ENCODE results near the gene KIAA1671. TPM values are rescaled to one million over a fixed set of nuclear protein-coding genes. Genes with fewer than 3 reads are reported as not detected.

The KIAA1671 gene
- polyA plus RNA-seq, 1 of the 3 experiments (the other 2 are of a cell fraction), result 7.4 TPM

DNA sequence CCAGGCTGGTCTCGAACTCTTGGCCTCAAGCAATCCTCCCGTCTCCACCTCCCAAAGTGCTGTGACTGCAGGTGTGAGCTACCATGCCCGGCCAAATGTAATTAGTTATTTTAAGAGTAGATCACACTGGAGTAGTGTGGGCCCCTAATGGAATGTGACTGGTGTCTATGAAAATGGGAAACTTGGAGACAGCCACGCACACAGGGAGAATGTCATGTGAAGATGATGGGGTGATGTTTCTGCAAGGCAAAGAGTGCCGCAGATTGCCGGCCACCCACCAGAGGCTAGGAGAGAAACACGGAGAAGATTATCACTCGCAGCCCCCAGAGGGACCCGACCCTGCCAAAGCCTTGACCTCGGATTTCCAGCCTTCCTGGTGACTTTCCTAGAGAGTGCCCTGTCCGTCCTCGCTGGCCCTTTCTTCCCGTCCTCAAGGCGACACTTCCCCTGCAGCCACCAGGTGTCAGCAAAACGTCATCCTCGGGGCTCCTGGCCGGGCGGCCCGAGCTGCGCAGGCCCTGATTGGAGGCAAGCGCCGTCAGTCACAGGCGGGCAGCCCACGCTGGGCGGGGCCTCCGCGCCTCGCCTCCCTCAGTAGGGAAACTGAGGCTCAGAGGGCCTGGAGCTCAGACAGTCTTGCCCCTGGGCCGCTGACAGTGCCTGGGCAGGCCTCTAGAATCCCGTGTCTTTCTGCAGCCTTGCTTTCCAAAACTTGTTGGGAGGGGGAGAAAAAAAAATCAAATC lies 283.2 kb downstream of the KIAA1671 start (continued):
- TF ChIP-seq POLR2AphosphoS5 (IDR thresholded peaks at IDR 0.05; ENCODE audit: low read depth, low read length) (no peak), NRF1 (IDR thresholded peaks at IDR 0.05; ENCODE audit: low read depth, low read length) (peak; percentile 43), MEF2A (IDR thresholded peaks at IDR 0.05; ENCODE audit: borderline replicate concordance, low read depth) (no peak), SIN3A (IDR thresholded peaks at IDR 0.05; ENCODE audit: borderline replicate concordance, low read depth, low read length) (no peak), RCOR1 (IDR thresholded peaks at IDR 0.05; ENCODE audit: low read length) (no peak)
- TF ChIP-seq, protein P1, sequence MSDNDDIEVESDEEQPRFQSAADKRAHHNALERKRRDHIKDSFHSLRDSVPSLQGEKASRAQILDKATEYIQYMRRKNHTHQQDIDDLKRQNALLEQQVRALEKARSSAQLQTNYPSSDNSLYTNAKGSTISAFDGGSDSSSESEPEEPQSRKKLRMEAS (IDR thresholded peaks at IDR 0.05; ENCODE audit: low read depth), result no peak
- TF ChIP-seq, protein P2, sequence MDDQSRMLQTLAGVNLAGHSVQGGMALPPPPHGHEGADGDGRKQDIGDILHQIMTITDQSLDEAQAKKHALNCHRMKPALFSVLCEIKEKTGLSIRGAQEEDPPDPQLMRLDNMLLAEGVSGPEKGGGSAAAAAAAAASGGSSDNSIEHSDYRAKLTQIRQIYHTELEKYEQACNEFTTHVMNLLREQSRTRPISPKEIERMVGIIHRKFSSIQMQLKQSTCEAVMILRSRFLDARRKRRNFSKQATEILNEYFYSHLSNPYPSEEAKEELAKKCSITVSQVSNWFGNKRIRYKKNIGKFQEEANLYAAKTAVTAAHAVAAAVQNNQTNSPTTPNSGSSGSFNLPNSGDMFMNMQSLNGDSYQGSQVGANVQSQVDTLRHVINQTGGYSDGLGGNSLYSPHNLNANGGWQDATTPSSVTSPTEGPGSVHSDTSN (IDR thresholded peaks at IDR 0.05), result peak; percentile 100
- TF ChIP-seq, protein P3, sequence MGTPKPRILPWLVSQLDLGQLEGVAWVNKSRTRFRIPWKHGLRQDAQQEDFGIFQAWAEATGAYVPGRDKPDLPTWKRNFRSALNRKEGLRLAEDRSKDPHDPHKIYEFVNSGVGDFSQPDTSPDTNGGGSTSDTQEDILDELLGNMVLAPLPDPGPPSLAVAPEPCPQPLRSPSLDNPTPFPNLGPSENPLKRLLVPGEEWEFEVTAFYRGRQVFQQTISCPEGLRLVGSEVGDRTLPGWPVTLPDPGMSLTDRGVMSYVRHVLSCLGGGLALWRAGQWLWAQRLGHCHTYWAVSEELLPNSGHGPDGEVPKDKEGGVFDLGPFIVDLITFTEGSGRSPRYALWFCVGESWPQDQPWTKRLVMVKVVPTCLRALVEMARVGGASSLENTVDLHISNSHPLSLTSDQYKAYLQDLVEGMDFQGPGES (IDR thresholded peaks at IDR 0.05; ENCODE audit: low read depth, low read length), result peak; percentile 71

DNA sequence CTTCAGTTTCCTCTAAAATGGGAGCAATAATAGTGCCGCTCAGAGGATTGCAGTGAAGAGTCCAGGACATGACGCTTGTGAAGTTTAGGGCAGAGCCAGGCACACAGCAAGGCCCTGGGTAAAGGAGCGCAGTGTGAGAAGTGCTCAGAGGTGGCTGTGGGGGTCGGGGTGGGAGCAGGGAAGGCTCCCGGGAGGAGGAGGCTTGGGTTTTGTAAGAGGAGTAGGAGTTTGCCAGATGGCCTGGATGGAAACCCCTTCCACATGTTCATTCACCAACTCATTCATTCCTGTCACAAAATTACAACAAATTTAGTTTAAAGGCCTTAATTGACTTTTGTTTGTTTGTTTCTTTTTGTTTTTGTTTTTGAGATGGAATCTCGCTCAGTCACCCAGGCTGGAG lies 283.9 kb downstream of the KIAA1671 start:
- H4K20me1 ChIP-seq (ENCODE audit: insufficient read depth), result no peaks in the 10 kb centered on the region
- no peak for TF ChIP-seq FOXM1 (IDR thresholded peaks at IDR 0.05; ENCODE audit: low read depth)
- TF ChIP-seq RXRA (IDR thresholded peaks at IDR 0.05; ENCODE audit: borderline replicate concordance, low read depth), result no peak
- TF ChIP-seq, protein P1 (IDR thresholded peaks at IDR 0.05; ENCODE audit: low read depth), result no peak
- no peak for TF ChIP-seq CHD2 (IDR thresholded peaks at IDR 0.05; ENCODE audit: low read length, partially characterized antibody)
- TF ChIP-seq, protein P3 (IDR thresholded peaks at IDR 0.05; ENCODE audit: low read depth, low read length), result no peak
- TF ChIP-seq NRF1 (IDR thresholded peaks at IDR 0.05; ENCODE audit: low read depth, low read length), result no peak
- no peak for TF ChIP-seq JUND (IDR thresholded peaks at IDR 0.05)
- TF ChIP-seq EZH2phosphoT487 (IDR thresholded peaks at IDR 0.05; ENCODE audit: borderline replicate concordance, low read depth), result no peak
- no peak for TF ChIP-seq GABPA (IDR thresholded peaks at IDR 0.05; ENCODE audit: low read depth)
- no peak for TF ChIP-seq FOSL2 (IDR thresholded peaks at IDR 0.05; ENCODE audit: borderline replicate concordance, low read depth)
- no peak for TF ChIP-seq EP300 (IDR thresholded peaks at IDR 0.05; ENCODE audit: borderline replicate concordance in 1 of 2, low read depth in 1 of 2, low read length in 1 of 2)
- no peak for TF ChIP-seq MXI1 (IDR thresholded peaks at IDR 0.05; ENCODE audit: low read depth, low read length)
- TF ChIP-seq TAF1 (IDR thresholded peaks at IDR 0.05; ENCODE audit: borderline replicate concordance, low read depth, low read length), result no peak
- H3K36me3 ChIP-seq (replicated peaks in 1 of 2; ENCODE audit: control insufficient read depth in 1 of 2, insufficient read depth in 2 of 2, low read length in 1 of 2), result no peaks in the 10 kb centered on the region
- no peaks in the 10 kb centered on the region for H3K79me2 ChIP-seq (ENCODE audit: insufficient read depth)
- H3K9me3 ChIP-seq, result no peaks in the 10 kb centered on the region
- H3K4me1 ChIP-seq (ENCODE audit: control insufficient read depth in 1 of 2, insufficient read depth in 2 of 2, low read depth in 1 of 2, low read length in 1 of 2), result peaks cover 0 to 4% of the 10 kb centered on the region in 2 experiments; a peak in 1 of 4 replicates
- ChIA-PET POLR2A (no interaction called here), CTCF (interaction anchor here (0.6 to 3.9 kb wide), 32 partner anchors 10 to 1099 kb away, joined by 3 to 52 read pairs (median 4); partner anchors contain the start of gene CRYBB3)
- peak overlapping the region in 1 of 2 experiments; percentile 38; a peak in 1 of 4 replicates for H3K4me3 ChIP-seq (ENCODE audit: low read depth in 2 of 2, low read length in 1 of 2)
- H3K27me3 ChIP-seq (ENCODE audit: insufficient read depth), result no peaks in the 10 kb centered on the region
- no peaks in the 10 kb centered on the region for H3F3A ChIP-seq (replicated peaks; ENCODE audit: insufficient read depth)
- no peak for DNase-seq
- no peaks in the 10 kb centered on the region for H3K9me2 ChIP-seq
- H3K4me2 ChIP-seq, result peak overlapping the region; percentile 39
- no peak overlapping the region for H3K9ac ChIP-seq
- WGBS (ENCODE audit: low lambda C conversion rate), result 74% methylated on average over 6 of the region's 6 CpGs
- no peak overlapping the region for H3K27ac ChIP-seq (ENCODE audit: low read depth in 2 of 2, low read length in 1 of 2)
- H2AFZ ChIP-seq (ENCODE audit: low read depth), result 0 out of 2 replicates have a peak overlapping the region, but pooled peaks have one; percentile 77
